ENCODE results near the gene NECTIN1. TPM values are rescaled to one million over a fixed set of nuclear protein-coding genes. Genes with fewer than 3 reads are reported as not detected.
A peak's percentile ranks its signal among the peaks of the same experiment; 100 is the strongest.

NECTIN1 gene
- total and polyA plus RNA-seq, 7 donors, result 0.42 to 3.5 (median 1.7) TPM

DNA sequence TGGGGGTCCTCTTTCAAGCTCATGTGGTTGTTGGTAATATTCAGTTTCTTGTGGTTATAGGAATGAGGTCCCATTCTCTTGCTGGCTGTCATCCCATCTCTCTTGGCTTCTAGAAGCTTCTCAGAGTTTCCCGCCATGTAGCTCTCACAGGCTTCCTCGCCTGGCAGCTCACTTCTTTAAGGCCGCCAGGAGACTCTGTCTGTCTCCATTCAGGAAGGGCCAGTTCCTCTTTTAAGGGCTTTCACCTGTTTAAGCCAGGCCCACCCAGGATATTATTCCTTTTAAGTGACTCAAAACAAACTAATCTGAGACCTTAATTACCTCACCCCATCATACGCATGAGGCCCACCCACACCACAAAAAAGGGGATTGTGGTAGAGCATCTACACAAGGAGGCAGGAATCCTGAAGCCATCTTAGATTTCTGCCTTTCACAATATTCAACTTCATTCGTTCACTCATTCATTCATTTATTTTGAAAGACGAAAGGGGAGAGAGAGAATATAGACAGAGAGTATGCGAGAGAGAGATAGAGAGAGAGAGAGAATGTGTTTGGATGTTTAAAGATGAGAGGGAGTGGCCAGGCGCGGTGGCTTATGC is 42.3 kb upstream of the NECTIN1 start:
- intact Hi-C loops (cut with DNase I), result no loop called here
- 87 to 90% (median 87%) methylated on average over 9 of the region's 9 CpGs for WGBS, 3 donors
- Histone ChIP-seq H3K27ac (no peak overlapping the region), H3K9me3 (no peaks in the 10 kb centered on the region), H3K36me3 (ENCODE audit: insufficient read depth in 1 of 2, low read depth in 1 of 2) (no peaks in the 10 kb centered on the region), H3K4me3 (no peak overlapping the region), H3K27me3 (ENCODE audit: insufficient read depth in 3 of 3, low read length in 2 of 3) (peaks cover 0 to 4% (median 2%) of the 10 kb centered on the region in 3 donors), H3K4me1 (no peaks in the 10 kb centered on the region)
- ATAC-seq (no peak), DNase-seq (no peak)
- TF ChIP-seq, protein P1, sequence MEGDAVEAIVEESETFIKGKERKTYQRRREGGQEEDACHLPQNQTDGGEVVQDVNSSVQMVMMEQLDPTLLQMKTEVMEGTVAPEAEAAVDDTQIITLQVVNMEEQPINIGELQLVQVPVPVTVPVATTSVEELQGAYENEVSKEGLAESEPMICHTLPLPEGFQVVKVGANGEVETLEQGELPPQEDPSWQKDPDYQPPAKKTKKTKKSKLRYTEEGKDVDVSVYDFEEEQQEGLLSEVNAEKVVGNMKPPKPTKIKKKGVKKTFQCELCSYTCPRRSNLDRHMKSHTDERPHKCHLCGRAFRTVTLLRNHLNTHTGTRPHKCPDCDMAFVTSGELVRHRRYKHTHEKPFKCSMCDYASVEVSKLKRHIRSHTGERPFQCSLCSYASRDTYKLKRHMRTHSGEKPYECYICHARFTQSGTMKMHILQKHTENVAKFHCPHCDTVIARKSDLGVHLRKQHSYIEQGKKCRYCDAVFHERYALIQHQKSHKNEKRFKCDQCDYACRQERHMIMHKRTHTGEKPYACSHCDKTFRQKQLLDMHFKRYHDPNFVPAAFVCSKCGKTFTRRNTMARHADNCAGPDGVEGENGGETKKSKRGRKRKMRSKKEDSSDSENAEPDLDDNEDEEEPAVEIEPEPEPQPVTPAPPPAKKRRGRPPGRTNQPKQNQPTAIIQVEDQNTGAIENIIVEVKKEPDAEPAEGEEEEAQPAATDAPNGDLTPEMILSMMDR (IDR thresholded peaks at IDR 0.05), result no peak

DNA sequence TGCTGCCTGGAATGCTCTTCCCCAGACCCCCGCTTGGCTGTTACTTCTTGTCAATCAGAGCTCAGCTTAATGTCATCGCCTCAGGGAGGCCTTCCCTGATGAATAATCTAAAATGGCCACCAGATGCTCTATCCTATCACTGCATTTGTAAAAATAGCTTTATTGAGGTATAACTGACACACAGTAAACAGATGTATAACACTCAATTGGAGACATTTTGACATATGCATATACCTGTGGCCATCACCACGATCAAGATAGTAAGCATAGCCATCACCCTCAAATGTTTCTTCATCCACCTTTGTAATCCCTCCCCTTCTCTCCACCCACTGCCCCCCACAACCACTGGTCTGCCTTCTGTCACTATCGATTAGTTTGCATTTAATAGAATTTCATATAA is 36.6 kb upstream of the NECTIN1 start:
- DNase-seq, result no peak
- Histone ChIP-seq H3K36me3 (ENCODE audit: insufficient read depth in 1 of 2, low read depth in 1 of 2) (no peaks in the 10 kb centered on the region), H3K27ac (no peak overlapping the region), H3K4me3 (no peak overlapping the region), H3K9me3 (no peaks in the 10 kb centered on the region), H3K27me3 (ENCODE audit: insufficient read depth in 3 of 3, low read length in 2 of 3) (peaks cover 0 to 2% (median 0%) of the 10 kb centered on the region in 3 donors), H3K4me1 (no peaks in the 10 kb centered on the region)
- TF ChIP-seq, protein P1 (IDR thresholded peaks at IDR 0.05), result no peak
- WGBS, 3 donors, result 83 to 90% (median 86%) methylated on average over 4 of the region's 4 CpGs
- intact Hi-C loops (cut with DNase I), result no loop called here
- no peak for ATAC-seq

DNA sequence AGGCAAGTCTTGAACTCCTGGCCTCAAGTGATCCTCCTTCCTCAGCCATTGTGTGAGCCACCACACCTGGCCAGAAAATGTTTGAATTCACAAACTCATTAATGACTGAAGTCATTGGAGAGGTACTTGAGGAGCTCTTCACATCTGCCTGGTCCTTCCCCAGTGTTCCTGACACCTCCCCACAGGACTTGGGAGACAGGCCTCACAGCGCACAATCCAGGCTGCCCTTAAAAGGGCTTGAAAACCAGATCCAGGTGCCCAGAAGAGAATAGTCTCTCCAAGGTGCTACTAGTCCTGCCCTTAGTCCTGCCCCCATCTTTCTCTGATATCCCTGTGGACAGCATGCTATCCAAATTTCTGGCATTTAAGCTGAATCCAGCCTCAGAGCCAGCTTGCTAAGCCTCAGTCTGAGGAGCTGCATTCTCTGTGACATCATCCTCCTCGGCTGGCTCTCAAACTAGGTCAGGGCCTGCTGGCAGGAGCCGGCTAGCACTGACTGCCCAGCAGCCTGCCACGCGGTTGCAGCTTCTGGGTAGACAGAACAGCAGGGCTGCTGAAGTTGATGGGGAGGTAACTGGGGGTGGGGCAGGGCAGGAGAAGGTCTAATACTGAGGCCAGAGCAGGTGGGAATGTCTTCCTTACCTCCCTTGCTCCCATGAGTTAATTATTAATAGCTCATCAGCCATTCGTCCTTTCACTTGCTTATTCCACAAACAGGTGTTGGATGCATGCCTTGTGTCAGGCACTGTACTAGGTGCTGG is 35.3 kb upstream of the NECTIN1 start:
- intact Hi-C loops (cut with DNase I), result no loop called here
- no peak overlapping the region for H3K27ac ChIP-seq
- H3K4me1 ChIP-seq, result no peaks in the 10 kb centered on the region
- H3K4me3 ChIP-seq, result no peak overlapping the region
- H3K27me3 ChIP-seq (ENCODE audit: insufficient read depth in 3 of 3, low read length in 2 of 3), result no peaks in the 10 kb centered on the region
- no peaks in the 10 kb centered on the region for H3K36me3 ChIP-seq (ENCODE audit: insufficient read depth in 1 of 2, low read depth in 1 of 2)
- DNase-seq (peak; percentile 53 to 62), ATAC-seq (peak; percentile 81 to 98 (median 97))
- no peaks in the 10 kb centered on the region for H3K9me3 ChIP-seq
- WGBS, 3 donors, result 21 to 29% (median 22%) methylated on average over 6 of the region's 6 CpGs
- TF ChIP-seq, protein P1 (IDR thresholded peaks at IDR 0.05), result no peak

- peak in 1 of 2 donors; percentile 42 for DNase-seq
These were observed 34.2 kb upstream of the NECTIN1 start for GRCh38 chr11:119763071-119763728.

More at GRCh38 chr11:119763071-119763728, 34.2 kb upstream of the NECTIN1 start:
- Histone ChIP-seq H3K9me3 (no peaks in the 10 kb centered on the region), H3K4me1 (no peaks in the 10 kb centered on the region), H3K36me3 (ENCODE audit: insufficient read depth in 1 of 2, low read depth in 1 of 2) (no peaks in the 10 kb centered on the region), H3K27me3 (ENCODE audit: insufficient read depth in 3 of 3, low read length in 2 of 3) (no peaks in the 10 kb centered on the region), H3K27ac (no peak overlapping the region), H3K4me3 (no peak overlapping the region)
- intact Hi-C loops (cut with DNase I), result no loop called here
- TF ChIP-seq, protein P1 (IDR thresholded peaks at IDR 0.05), result no peak
- no peak for ATAC-seq
- 86 to 89% (median 89%) methylated on average over 11 of the region's 11 CpGs for WGBS, 3 donors

Measured in psoas muscle (tissue), 8 donors.